HEK293 (cell line): Measurements from ENCODE around the gene CCNT1.

Source experiments
- ZNF174 ChIP-seq: fragments of 450-650 bp; formaldehyde crosslinking; IDR thresholded peaks from 2 replicates; pipeline ENCODE4 v1.5.0; 2017; ENCODE audit warnings: missing biosample characterization, mild to moderate bottlenecking, missing genetic modification characterization
- TF ChIP-seq, protein P1 (sequence below): fragments of 450-650 bp; formaldehyde crosslinking; IDR thresholded peaks from 2 replicates; pipeline ENCODE4 v1.5.1; 2016; ENCODE audit warnings: missing biosample characterization, missing genetic modification characterization

DNA sequence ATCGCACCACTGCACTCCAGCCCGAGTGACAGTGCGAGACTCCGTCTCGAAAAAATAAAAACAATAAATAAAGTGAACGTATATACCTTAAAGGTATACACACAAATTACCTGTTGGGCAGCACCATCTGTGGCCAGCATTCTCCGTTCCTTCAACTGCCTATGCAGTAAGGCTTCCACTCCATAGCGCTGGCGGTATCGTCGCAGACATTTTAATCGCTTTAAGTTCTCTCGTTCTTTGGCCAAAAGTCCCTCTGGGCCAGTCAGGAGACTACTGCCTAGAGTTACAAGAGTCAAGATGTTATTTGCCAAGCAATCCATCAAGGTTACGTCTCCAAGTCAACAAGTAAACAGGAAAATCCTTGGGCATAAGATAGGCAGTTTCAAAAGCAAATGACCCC is 47.5 kb downstream of the CCNT1 start:
- TF ChIP-seq ZNF174, result no peak
- TF ChIP-seq, protein P1, sequence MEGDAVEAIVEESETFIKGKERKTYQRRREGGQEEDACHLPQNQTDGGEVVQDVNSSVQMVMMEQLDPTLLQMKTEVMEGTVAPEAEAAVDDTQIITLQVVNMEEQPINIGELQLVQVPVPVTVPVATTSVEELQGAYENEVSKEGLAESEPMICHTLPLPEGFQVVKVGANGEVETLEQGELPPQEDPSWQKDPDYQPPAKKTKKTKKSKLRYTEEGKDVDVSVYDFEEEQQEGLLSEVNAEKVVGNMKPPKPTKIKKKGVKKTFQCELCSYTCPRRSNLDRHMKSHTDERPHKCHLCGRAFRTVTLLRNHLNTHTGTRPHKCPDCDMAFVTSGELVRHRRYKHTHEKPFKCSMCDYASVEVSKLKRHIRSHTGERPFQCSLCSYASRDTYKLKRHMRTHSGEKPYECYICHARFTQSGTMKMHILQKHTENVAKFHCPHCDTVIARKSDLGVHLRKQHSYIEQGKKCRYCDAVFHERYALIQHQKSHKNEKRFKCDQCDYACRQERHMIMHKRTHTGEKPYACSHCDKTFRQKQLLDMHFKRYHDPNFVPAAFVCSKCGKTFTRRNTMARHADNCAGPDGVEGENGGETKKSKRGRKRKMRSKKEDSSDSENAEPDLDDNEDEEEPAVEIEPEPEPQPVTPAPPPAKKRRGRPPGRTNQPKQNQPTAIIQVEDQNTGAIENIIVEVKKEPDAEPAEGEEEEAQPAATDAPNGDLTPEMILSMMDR (tag by site-specific recombination), result no peak
